NCI-H1694 (cell line): Measurements from ENCODE around the gene HEXIM1.

ENCODE experiments used
- DNase-seq: peaks from one replicate; lab custom pipeline; 2025; lab: John Stamatoyannopoulos, UW

The HEXIM1 gene

GRCh38 chr17:45148183-45149036 lies at the start of gene HEXIM1:
HEXIM1 (plus strand) TSS chr17:45148475; CDS start chr17:45149191, 716 bp downstream.
- peak; percentile 100 for DNase-seq

- DNase-seq: peak; percentile 85
Measured at GRCh38 chr17:45098869-45099616, 49.2 kb upstream of the HEXIM1 start.

GRCh38 chr17:45101546-45101882 lies 46.8 kb upstream of the HEXIM1 start:
- DNase-seq: no peak

GRCh38 chr17:45101883-45102811 lies 46.1 kb upstream of the HEXIM1 start:
- no peak for DNase-seq

GRCh38 chr17:45102856-45103255 lies 45.4 kb upstream of the HEXIM1 start:
- no peak for DNase-seq

GRCh38 chr17:45103269-45103795 lies 44.9 kb upstream of the HEXIM1 start:
- no peak for DNase-seq

GRCh38 chr17:45104029-45104428 lies 44.2 kb upstream of the HEXIM1 start:
- no peak for DNase-seq

- no peak for DNase-seq
Measured at GRCh38 chr17:45104497-45104896, 43.8 kb upstream of the HEXIM1 start.

- no peak for DNase-seq
Measured at GRCh38 chr17:45104907-45105624, 43.2 kb upstream of the HEXIM1 start.

- DNase-seq: no peak
Measured at GRCh38 chr17:45106096-45106495, 42.2 kb upstream of the HEXIM1 start.

- DNase-seq: no peak
Measured at GRCh38 chr17:45106582-45106981, 41.7 kb upstream of the HEXIM1 start.

GRCh38 chr17:45107293-45108010 lies 40.8 kb upstream of the HEXIM1 start:
- DNase-seq: no peak

GRCh38 chr17:45108051-45108450 lies 40.2 kb upstream of the HEXIM1 start:
- DNase-seq: no peak

GRCh38 chr17:45108595-45109521 lies 39.4 kb upstream of the HEXIM1 start:
- no peak for DNase-seq

- no peak for DNase-seq
Measured at GRCh38 chr17:45110676-45111611, 37.3 kb upstream of the HEXIM1 start.

- no peak for DNase-seq
Measured at GRCh38 chr17:45111850-45112249, 36.4 kb upstream of the HEXIM1 start.

GRCh38 chr17:45112559-45113423 lies 35.5 kb upstream of the HEXIM1 start:
- no peak for DNase-seq

GRCh38 chr17:45113424-45113754 lies 34.9 kb upstream of the HEXIM1 start:
- no peak for DNase-seq
